ENCODE results near the gene LSM12.
A peak's percentile ranks its signal among the peaks of the same experiment; 100 is the strongest.
"Not testable (repeated sequence)": the region's sequence is repeated elsewhere in the genome, so short reads cannot be mapped to it uniquely, and the experiment has no call there.

The LSM12 gene

GRCh38 chr17:44034688-44035087 is 31.8 kb downstream of the LSM12 start:
- not testable (repeated sequence) for DNase-seq

- DNase-seq = no peak
Measured at GRCh38 chr17:44033861-44034408, 32.5 kb downstream of the LSM12 start.

GRCh38 chr17:44030482-44030881 is 36.0 kb downstream of the LSM12 start:
- no peak for DNase-seq

GRCh38 chr17:44029736-44030135 is 36.7 kb downstream of the LSM12 start:
- no peak for DNase-seq

GRCh38 chr17:44024853-44025252 is 41.6 kb downstream of the LSM12 start:
- no peak for DNase-seq

- peak; percentile 88 for DNase-seq
Measured at GRCh38 chr17:44024271-44024663, 42.2 kb downstream of the LSM12 start.

GRCh38 chr17:44023545-44024270 is 42.8 kb downstream of the LSM12 start:
- no peak for DNase-seq

- DNase-seq = no peak
Measured at GRCh38 chr17:44022246-44022645, 44.2 kb downstream of the LSM12 start.

GRCh38 chr17:44021227-44021626 is 45.2 kb downstream of the LSM12 start:
- DNase-seq = not testable (repeated sequence)

- DNase-seq = peak; percentile 86
Measured at GRCh38 chr17:44014437-44015172, 51.9 kb downstream of the LSM12 start, which contains the start of gene TMEM101. TSS of gene TMEM101 (minus strand) at chr17:44014963. CDS start at chr17:44014952, 11 bp downstream.

- no peak for DNase-seq
Measured at GRCh38 chr17:44014133-44014436, 52.4 kb downstream of the LSM12 start.

- DNase-seq = no peak
Measured at GRCh38 chr17:44012874-44013273, 53.6 kb downstream of the LSM12 start.

GRCh38 chr17:44012391-44012790 is 54.1 kb downstream of the LSM12 start:
- no peak for DNase-seq

- no peak for DNase-seq
Measured at GRCh38 chr17:44011876-44012275, 54.6 kb downstream of the LSM12 start.

- DNase-seq = no peak
Measured at GRCh38 chr17:44010966-44011647, 55.4 kb downstream of the LSM12 start.

GRCh38 chr17:44008205-44008909 is 58.1 kb downstream of the LSM12 start:
- DNase-seq = no peak

GRCh38 chr17:44007346-44008204 is 58.9 kb downstream of the LSM12 start:
- DNase-seq = no peak

- peak; percentile 68 for DNase-seq
Measured at GRCh38 chr17:44006598-44007345, 59.7 kb downstream of the LSM12 start.

- no peak for DNase-seq
Measured at GRCh38 chr17:44006272-44006597, 60.2 kb downstream of the LSM12 start.

- DNase-seq = no peak
Measured at GRCh38 chr17:44005527-44006271, 60.8 kb downstream of the LSM12 start.
